Measurements from ENCODE around the gene PLSCR2.

GRCh38 chr3:146465693-146466465 is 3.5 kb downstream of the PLSCR2 start:
- TF ChIP-seq CTCF (IDR thresholded peaks at IDR 0.05; ENCODE audit: control extremely low read depth in 1 of 3, insufficient read depth in 1 of 3, low read depth in 1 of 3, low read length in 3 of 3) = no peak
- TF ChIP-seq KDM1A (IDR thresholded peaks at IDR 0.05; ENCODE audit: borderline replicate concordance, low read length) = no peak
- no peak for TF ChIP-seq USF2 (IDR thresholded peaks at IDR 0.05; ENCODE audit: low read length)
- no peak for TF ChIP-seq POLR2A (IDR thresholded peaks at IDR 0.05; ENCODE audit: control extremely low read depth in 1 of 2, low read depth in 2 of 2, low read length in 2 of 2)
- no peak for TF ChIP-seq SRF (IDR thresholded peaks at IDR 0.05; ENCODE audit: low read depth, low read length)
- TF ChIP-seq RAD21 (IDR thresholded peaks at IDR 0.05 in 1 of 2, conservative IDR thresholded peaks at IDR 0.05 in 1 of 2; ENCODE audit: low read depth in 2 of 2, low read length in 2 of 2) = no peak
- no peak for TF ChIP-seq ZNF274 (IDR thresholded peaks at IDR 0.05; ENCODE audit: borderline replicate concordance, extremely low read depth, low read length)
- TF ChIP-seq YY1 (IDR thresholded peaks at IDR 0.05; ENCODE audit: low read depth, low read length) = no peak
- no peak for TF ChIP-seq EZH2 (IDR thresholded peaks at IDR 0.05; ENCODE audit: low read depth, low read length, severe bottlenecking)
- no peak for TF ChIP-seq RBBP5 (IDR thresholded peaks at IDR 0.05; ENCODE audit: borderline replicate concordance, low read depth, low read length)
- no peak for TF ChIP-seq POLR2AphosphoS5 (IDR thresholded peaks at IDR 0.05; ENCODE audit: low read depth, low read length)
- TF ChIP-seq CHD7 (IDR thresholded peaks at IDR 0.05; ENCODE audit: insufficient replicate concordance, low read length) = no peak
- TF ChIP-seq MAFK (IDR thresholded peaks at IDR 0.05; ENCODE audit: low read depth, low read length) = no peak
